ENCODE results near the gene KDM4C. TPM values are rescaled to one million over a fixed set of nuclear protein-coding genes. Genes with fewer than 3 reads are reported as not detected.

Gene KDM4C
- total RNA-seq, 1 donor: 50.7 TPM

DNA sequence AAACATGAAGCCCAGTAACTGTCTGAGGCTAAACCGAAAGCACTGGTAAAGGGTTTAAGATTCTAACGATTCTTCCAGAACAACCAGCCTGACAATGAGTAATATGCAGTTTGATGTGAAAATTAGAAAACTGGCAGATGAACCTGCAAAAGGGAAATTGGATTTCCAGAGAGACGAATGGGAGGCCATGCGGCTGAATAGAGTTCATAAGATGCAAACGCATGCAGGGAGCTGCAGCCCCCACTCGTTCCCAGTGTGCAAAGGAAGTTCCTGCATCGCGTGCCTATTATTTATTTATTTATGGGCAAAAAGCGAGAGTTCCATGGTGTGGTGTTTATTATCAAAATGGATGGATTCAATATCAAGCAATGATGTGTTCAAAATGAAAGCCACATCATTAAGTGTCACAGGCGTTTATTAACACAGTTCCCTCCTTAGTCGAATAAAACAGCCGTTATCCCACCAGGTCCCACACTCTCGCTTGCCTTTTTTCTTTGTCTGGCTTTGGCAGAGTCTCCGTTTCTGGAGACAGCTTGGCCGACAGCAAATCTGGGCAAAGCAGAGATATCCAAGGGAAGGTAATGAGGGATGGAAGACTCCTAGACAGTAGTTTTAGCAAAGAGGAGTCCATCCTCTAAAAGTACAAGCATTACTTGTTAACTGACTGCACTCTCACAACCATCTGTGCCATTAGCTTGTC is 451.4 kb downstream of the KDM4C start:
- Histone ChIP-seq H3K36me3 (ENCODE audit: insufficient read depth, low read length) (no peaks in the 10 kb centered on the region), H3K9me3 (ENCODE audit: low read depth, low read length) (no peaks in the 10 kb centered on the region), H3K27me3 (ENCODE audit: insufficient read depth, low read length) (peaks cover 7% of the 10 kb centered on the region), H3K27ac (ENCODE audit: low read depth, low read length) (no peak overlapping the region), H3K4me2 (ENCODE audit: insufficient read depth, low read length) (no peak overlapping the region), H3K79me2 (ENCODE audit: insufficient read depth, low read length) (no peaks in the 10 kb centered on the region), H3K4me1 (ENCODE audit: insufficient read depth, low read length) (no peaks in the 10 kb centered on the region), H4K20me1 (ENCODE audit: insufficient read depth, low read length) (no peaks in the 10 kb centered on the region), H3K4me3 (ENCODE audit: insufficient read depth, low read length) (no peak overlapping the region), H2AFZ (ENCODE audit: low read length) (no peak overlapping the region)
- no peak for DNase-seq (ENCODE audit: insufficient read length, low spot score, missing footprints)
- TF ChIP-seq, protein P1, sequence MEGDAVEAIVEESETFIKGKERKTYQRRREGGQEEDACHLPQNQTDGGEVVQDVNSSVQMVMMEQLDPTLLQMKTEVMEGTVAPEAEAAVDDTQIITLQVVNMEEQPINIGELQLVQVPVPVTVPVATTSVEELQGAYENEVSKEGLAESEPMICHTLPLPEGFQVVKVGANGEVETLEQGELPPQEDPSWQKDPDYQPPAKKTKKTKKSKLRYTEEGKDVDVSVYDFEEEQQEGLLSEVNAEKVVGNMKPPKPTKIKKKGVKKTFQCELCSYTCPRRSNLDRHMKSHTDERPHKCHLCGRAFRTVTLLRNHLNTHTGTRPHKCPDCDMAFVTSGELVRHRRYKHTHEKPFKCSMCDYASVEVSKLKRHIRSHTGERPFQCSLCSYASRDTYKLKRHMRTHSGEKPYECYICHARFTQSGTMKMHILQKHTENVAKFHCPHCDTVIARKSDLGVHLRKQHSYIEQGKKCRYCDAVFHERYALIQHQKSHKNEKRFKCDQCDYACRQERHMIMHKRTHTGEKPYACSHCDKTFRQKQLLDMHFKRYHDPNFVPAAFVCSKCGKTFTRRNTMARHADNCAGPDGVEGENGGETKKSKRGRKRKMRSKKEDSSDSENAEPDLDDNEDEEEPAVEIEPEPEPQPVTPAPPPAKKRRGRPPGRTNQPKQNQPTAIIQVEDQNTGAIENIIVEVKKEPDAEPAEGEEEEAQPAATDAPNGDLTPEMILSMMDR (IDR thresholded peaks at IDR 0.05; ENCODE audit: extremely low read depth, low read depth, low read length): no peak

GRCh38 chr9:7209990-7210389 is 452.2 kb downstream of the KDM4C start:
- Histone ChIP-seq H3K79me2 (ENCODE audit: insufficient read depth, low read length) (no peaks in the 10 kb centered on the region), H3K27ac (ENCODE audit: low read depth, low read length) (no peak overlapping the region), H3K9me3 (ENCODE audit: low read depth, low read length) (no peaks in the 10 kb centered on the region), H3K36me3 (ENCODE audit: insufficient read depth, low read length) (no peaks in the 10 kb centered on the region), H3K4me2 (ENCODE audit: insufficient read depth, low read length) (no peak overlapping the region), H2AFZ (ENCODE audit: low read length) (no peak overlapping the region), H3K4me1 (ENCODE audit: insufficient read depth, low read length) (no peaks in the 10 kb centered on the region), H4K20me1 (ENCODE audit: insufficient read depth, low read length) (no peaks in the 10 kb centered on the region), H3K27me3 (ENCODE audit: insufficient read depth, low read length) (peaks cover 7% of the 10 kb centered on the region), H3K4me3 (ENCODE audit: insufficient read depth, low read length) (no peak overlapping the region)
- DNase-seq (ENCODE audit: insufficient read length, low spot score, missing footprints): no peak
- TF ChIP-seq, protein P1 (IDR thresholded peaks at IDR 0.05; ENCODE audit: extremely low read depth, low read depth, low read length): no peak

- Histone ChIP-seq H2AFZ (ENCODE audit: low read length) (no peak overlapping the region), H3K36me3 (ENCODE audit: insufficient read depth, low read length) (no peaks in the 10 kb centered on the region)
Observed at GRCh38 chr9:7210854-7211637, 453.3 kb downstream of the KDM4C start.

More at GRCh38 chr9:7210854-7211637, 453.3 kb downstream of the KDM4C start:
- no peak overlapping the region for H3K4me3 ChIP-seq (ENCODE audit: insufficient read depth, low read length)
- no peaks in the 10 kb centered on the region for H3K4me1 ChIP-seq (ENCODE audit: insufficient read depth, low read length)
- no peak overlapping the region for H3K27ac ChIP-seq (ENCODE audit: low read depth, low read length)
- no peaks in the 10 kb centered on the region for H3K9me3 ChIP-seq (ENCODE audit: low read depth, low read length)
- no peaks in the 10 kb centered on the region for H3K79me2 ChIP-seq (ENCODE audit: insufficient read depth, low read length)
- H4K20me1 ChIP-seq (ENCODE audit: insufficient read depth, low read length): no peaks in the 10 kb centered on the region
- TF ChIP-seq, protein P1 (IDR thresholded peaks at IDR 0.05; ENCODE audit: extremely low read depth, low read depth, low read length): no peak
- no peak for DNase-seq (ENCODE audit: insufficient read length, low spot score, missing footprints)
- H3K4me2 ChIP-seq (ENCODE audit: insufficient read depth, low read length): no peak overlapping the region
- peaks cover 7% of the 10 kb centered on the region for H3K27me3 ChIP-seq (ENCODE audit: insufficient read depth, low read length)

Data from osteoblast (primary cell).